ENCODE results near the gene VAC14.

GRCh38 chr16:70769761-70770160 is 31.2 kb downstream of the VAC14 start:
- TF ChIP-seq CTCF (IDR thresholded peaks at IDR 0.05): no peak
- TF ChIP-seq POLR2A (IDR thresholded peaks at IDR 0.05): no peak

Data from lower leg skin (tissue), 3 donors.